Left ventricle myocardium inferior (tissue), 1 donor: ENCODE data around the gene SEC22B. TPM values are rescaled to one million over a fixed set of nuclear protein-coding genes. Genes with fewer than 3 reads are reported as not detected.
"Not testable (repeated sequence)": the region's sequence is repeated elsewhere in the genome, so short reads cannot be mapped to it uniquely, and the experiment has no call there.

Experiments
- DNase-seq: peaks from one replicate; pipeline ENCODE4 v3.0.0-alpha.2; 2020
- H3K27ac ChIP-seq: fragments of 200-600 bp; replicated peaks from 2 replicates; pipeline ENCODE4 v1.8.0; 2021
- H3K27me3 ChIP-seq: fragments of 200-600 bp; 2 replicates; pipeline ENCODE4 v1.8.0; 2021; ENCODE audit warnings: low read depth
- H3K36me3 ChIP-seq: fragments of 200-600 bp; 2 replicates; pipeline ENCODE4 v1.8.0; 2021
- H3K4me1 ChIP-seq: fragments of 200-600 bp; 2 replicates; pipeline ENCODE4 v1.8.0; 2021
- H3K4me3 ChIP-seq: fragments of 200-600 bp; 2 replicates; pipeline ENCODE4 v1.8.0; 2021; ENCODE audit warnings: mild to moderate bottlenecking, moderate library complexity
- H3K9me3 ChIP-seq: fragments of 200-600 bp; replicated peaks from 2 replicates; pipeline ENCODE4 v1.8.0; 2021
- CTCF ChIP-seq: fragments of 200-600 bp; IDR thresholded peaks from 2 replicates; pipeline ENCODE4 v1.8.0; 2021; ENCODE audit warnings: antibody characterized with exemption, mild to moderate bottlenecking, borderline replicate concordance
- intact Hi-C: fragments of 100-400 bp; cut with micrococcal nuclease; formaldehyde crosslinking; loops from one replicate; pipeline ENCODE4 v1.11.0; 2022
- total RNA-seq: library from RNA; stranded (reverse); fragmentation: NEBNext Ultra II Directional; extraction: Animal tissue kit (Norgen Biotek cat#: 25700); gene quantifications from one replicate; pipeline ENCODE4 v1.2.1, GENCODE V29; 2021
- donor health status: DM: no; HTN: yes; CAD: no; lungs with severe emphysema.

Gene SEC22B
- total RNA-seq, 1 donor from 2014 or later: 16.4 TPM

GRCh38 chr1:120145806-120146205 lies 30.5 kb downstream of the SEC22B start:
- H3K4me3 ChIP-seq, H3K4me1 ChIP-seq, H3K9me3 ChIP-seq, H3K27me3 ChIP-seq, H3K36me3 ChIP-seq, intact Hi-C loops, H3K27ac ChIP-seq, DNase-seq: not testable (repeated sequence)
- TF ChIP-seq CTCF: peak; percentile 53

- H3K27ac ChIP-seq, H3K9me3 ChIP-seq, DNase-seq, H3K36me3 ChIP-seq, H3K4me3 ChIP-seq, H3K4me1 ChIP-seq, intact Hi-C loops, H3K27me3 ChIP-seq: not testable (repeated sequence)
These were observed 31.7 kb downstream of the SEC22B start for GRCh38 chr1:120144626-120145025.

GRCh38 chr1:120144169-120144568 lies 32.2 kb downstream of the SEC22B start:
- H3K9me3 ChIP-seq, H3K27me3 ChIP-seq, DNase-seq, H3K4me3 ChIP-seq, H3K27ac ChIP-seq, intact Hi-C loops, H3K36me3 ChIP-seq, H3K4me1 ChIP-seq: not testable (repeated sequence)

GRCh38 chr1:120143334-120143733 lies 33.0 kb downstream of the SEC22B start:
- not testable (repeated sequence) for H3K9me3 ChIP-seq

GRCh38 chr1:120142512-120143263 lies 33.6 kb downstream of the SEC22B start:
- H3K27me3 ChIP-seq, H3K9me3 ChIP-seq, H3K36me3 ChIP-seq, H3K4me3 ChIP-seq, H3K4me1 ChIP-seq, DNase-seq, intact Hi-C loops: not testable (repeated sequence)
- peak overlapping the region; percentile 40 for H3K27ac ChIP-seq

More at GRCh38 chr1:120143334-120143733, 33.0 kb downstream of the SEC22B start:
- H3K27me3 ChIP-seq, H3K36me3 ChIP-seq, intact Hi-C loops, DNase-seq, H3K4me1 ChIP-seq, H3K4me3 ChIP-seq: not testable (repeated sequence)
- H3K27ac ChIP-seq: peak overlapping the region; percentile 40

- H3K27ac ChIP-seq, intact Hi-C loops, DNase-seq, H3K9me3 ChIP-seq, H3K4me1 ChIP-seq, H3K27me3 ChIP-seq, H3K4me3 ChIP-seq, H3K36me3 ChIP-seq: not testable (repeated sequence)
These were observed 34.5 kb downstream of the SEC22B start for GRCh38 chr1:120141865-120142264.

GRCh38 chr1:120140656-120141265 lies 35.6 kb downstream of the SEC22B start:
- H3K4me1 ChIP-seq, H3K36me3 ChIP-seq, DNase-seq, intact Hi-C loops, H3K27ac ChIP-seq, H3K9me3 ChIP-seq, H3K27me3 ChIP-seq, H3K4me3 ChIP-seq: not testable (repeated sequence)

- H3K27ac ChIP-seq, H3K9me3 ChIP-seq, H3K4me3 ChIP-seq, H3K36me3 ChIP-seq, intact Hi-C loops, DNase-seq, H3K27me3 ChIP-seq, H3K4me1 ChIP-seq: not testable (repeated sequence)
These were observed 40.2 kb downstream of the SEC22B start for GRCh38 chr1:120136086-120136485.

- H3K4me3 ChIP-seq, H3K9me3 ChIP-seq, H3K27me3 ChIP-seq, H3K36me3 ChIP-seq, H3K4me1 ChIP-seq, H3K27ac ChIP-seq, DNase-seq, intact Hi-C loops: not testable (repeated sequence)
These were observed 42.4 kb downstream of the SEC22B start for GRCh38 chr1:120133928-120134325.
